Liver (tissue), 9 donors: ENCODE measurements around the gene FTCD. TPM values are rescaled to one million over a fixed set of nuclear protein-coding genes. Genes with fewer than 3 reads are reported as not detected.

Experiments used
- DNase-seq: peaks from one replicate; pipeline ENCODE4 v3.0.0-alpha.2; 2017; ENCODE audit warnings: low spot score
- H3K27ac ChIP-seq, 2 donors: one replicate each; pipeline ENCODE4 v1.7.0; 2013; ENCODE audit warnings: inconsistent platforms in 2 of 2, low read length in 2 of 2, control low read depth in 1 of 2, low read depth in 1 of 2, mild to moderate bottlenecking in 1 of 2
- H3K27me3 ChIP-seq, 4 donors: one replicate each; pipeline versions ENCODE4 v1.6.1 to v1.7.0; 2013; ENCODE audit warnings: low read length in 3 of 4, inconsistent platforms in 1 of 4, mild to moderate bottlenecking in 1 of 4, moderate library complexity in 1 of 4; ENCODE audit not compliant: control insufficient read depth in 4 of 4, insufficient read depth in 4 of 4
- H3K36me3 ChIP-seq, 4 donors: one replicate each; pipeline versions ENCODE4 v1.6.1 to v1.7.0; 2013; ENCODE audit warnings: low read length in 3 of 4, mild to moderate bottlenecking in 3 of 4, low read depth in 1 of 4, moderate library complexity in 1 of 4; ENCODE audit not compliant: control insufficient read depth in 4 of 4, insufficient read depth in 3 of 4
- H3K4me1 ChIP-seq, 4 donors: one replicate each; pipeline versions ENCODE4 v1.6.1 to v1.7.0; 2013; ENCODE audit warnings: low read length in 3 of 4, mild to moderate bottlenecking in 3 of 4, moderate library complexity in 1 of 4; ENCODE audit not compliant: control insufficient read depth in 4 of 4, insufficient read depth in 4 of 4
- H3K4me3 ChIP-seq, 3 donors: one replicate each; pipeline versions ENCODE4 v1.6.1 to v1.7.0; 2013; ENCODE audit warnings: low read length in 3 of 3, control low read depth in 1 of 3, low read depth in 1 of 3, mild to moderate bottlenecking in 1 of 3
- H3K9ac ChIP-seq, 2 donors: one replicate each; pipeline ENCODE4 v1.7.0; 2013; ENCODE audit warnings: low read length in 2 of 2, mild to moderate bottlenecking in 2 of 2, moderate library complexity in 2 of 2, control low read depth in 1 of 2, low read depth in 1 of 2
- H3K9me3 ChIP-seq, 4 donors: one replicate each; pipeline versions ENCODE4 v1.6.1 to v1.7.0; 2013; ENCODE audit warnings: low read length in 3 of 4; ENCODE audit not compliant: control insufficient read depth in 4 of 4
- ATF3 ChIP-seq: IDR thresholded peaks from 2 replicates; pipeline ENCODE4 v1.6.1; 2016; ENCODE audit warnings: antibody characterized with exemption
- CTCF ChIP-seq: fragments of 150-350 bp; IDR thresholded peaks from 2 replicates; pipeline ENCODE4 v1.5.1; 2017; ENCODE audit warnings: improper control_type of control experiment, low read depth, low read length; ENCODE audit not compliant: missing input control
- EGR1 ChIP-seq, 2 donors: IDR thresholded peaks; 2 replicates each; pipeline ENCODE4 v1.6.1; 2016 to 2018; ENCODE audit warnings: antibody characterized with exemption in 2 of 2, low read depth in 2 of 2
- FOXA1 ChIP-seq: IDR thresholded peaks from 2 replicates; pipeline ENCODE4 v1.6.1; 2016; ENCODE audit warnings: antibody characterized with exemption
- FOXA2 ChIP-seq: IDR thresholded peaks from 2 replicates; pipeline ENCODE4 v1.6.1; 2016; ENCODE audit warnings: antibody characterized with exemption
- GABPA ChIP-seq, 2 donors: IDR thresholded peaks in 1 of 2; conservative IDR thresholded peaks in 1 of 2; 2 replicates each; pipeline ENCODE4 v1.6.1; 2016; ENCODE audit warnings: antibody characterized with exemption in 2 of 2, mild to moderate bottlenecking in 1 of 2, moderate library complexity in 1 of 2
- JUND ChIP-seq, 2 donors: IDR thresholded peaks; 2 replicates each; pipeline ENCODE4 v1.6.1; 2016; ENCODE audit warnings: antibody characterized with exemption in 2 of 2
- MAX ChIP-seq: IDR thresholded peaks from 2 replicates; pipeline ENCODE4 v1.6.1; 2016; ENCODE audit warnings: antibody characterized with exemption
- NR2F2 ChIP-seq: IDR thresholded peaks from 2 replicates; pipeline ENCODE4 v1.6.1; 2016; ENCODE audit warnings: antibody characterized with exemption
- RAD21 ChIP-seq, 2 donors: IDR thresholded peaks; 2 replicates each; pipeline ENCODE4 v1.6.1; 2016; ENCODE audit warnings: antibody characterized with exemption in 2 of 2, mild to moderate bottlenecking in 2 of 2
- REST ChIP-seq: IDR thresholded peaks from 2 replicates; pipeline ENCODE4 v1.6.1; 2016; ENCODE audit warnings: antibody characterized with exemption, mild to moderate bottlenecking
- YY1 ChIP-seq: IDR thresholded peaks from 2 replicates; pipeline ENCODE4 v1.6.1; 2016; ENCODE audit warnings: antibody characterized with exemption, mild to moderate bottlenecking
- whole genome bisulfite sequencing: extraction: QIAGEN DNeasy Blood & Tissue Kit; methylation state at CpG from one replicate; pipeline ENCODE4 v1.1.7; 2013; 5-methylcytosine and 5-hydroxymethylcytosine counted together
- polyA plus RNA-seq, 2 donors: library from polyadenylated mRNA; stranded (reverse) in 1 of 2; unstranded in 1 of 2; fragments of 200-250 nt in 1 of 2; fragments of >200 nt in 1 of 2; fragmentation: Nextera tagmentation in 1 of 2; extraction: Ambion mirVana in 1 of 2; gene quantifications; one replicate each; pipeline versions ENCODE4 v1.2.1 to v1.2.3, GENCODE V29; 2013 to 2015
- total RNA-seq, 2 donors: library from RNA; depleted of rRNA; stranded (reverse); fragments of >200 nt; gene quantifications; one replicate each; pipeline ENCODE4 v1.2.3, GENCODE V29; 2014
- donor health status: healthy.
- donor health status: healthy.
- donor health status: healthy.
- donor health status: healthy.
- donor health status: healthy.

FTCD gene
- total and polyA plus RNA-seq, 4 donors = 130 to 182 (median 173) TPM

- Histone ChIP-seq H3K9me3 (no peaks in the 10 kb centered on the region), H3K27me3 (no peaks in the 10 kb centered on the region), H3K4me3 (no peak overlapping the region), H3K36me3 (peaks cover 0 to 5% (median 2%) of the 10 kb centered on the region in 4 donors), H3K4me1 (peaks cover 0 to 3% (median 0%) of the 10 kb centered on the region in 4 donors), H3K9ac (no peak overlapping the region), H3K27ac (no peak overlapping the region)
- no peak for TF ChIP-seq FOXA1
- no peak for DNase-seq
- 90% methylated on average over 45 of the region's 45 CpGs for WGBS
These were observed 26.3 kb downstream of the FTCD start for GRCh38 chr21:46128933-46129571.

GRCh38 chr21:46128106-46128932 is 27.1 kb downstream of the FTCD start:
- peaks cover 0 to 5% (median 2%) of the 10 kb centered on the region in 4 donors for H3K36me3 ChIP-seq
- TF ChIP-seq FOXA2 (no peak), JUND (IDR thresholded peaks at IDR 0.05) (no peak), FOXA1 (no peak), MAX (no peak), NR2F2 (no peak), REST (no peak), YY1 (no peak)
- H3K9me3 ChIP-seq = no peaks in the 10 kb centered on the region
- no peak overlapping the region for H3K4me3 ChIP-seq
- 71% methylated on average over 23 of the region's 23 CpGs for WGBS
- no peak for DNase-seq
- H3K27me3 ChIP-seq = no peaks in the 10 kb centered on the region
- no peak overlapping the region for H3K9ac ChIP-seq
- H3K27ac ChIP-seq = no peak overlapping the region
- H3K4me1 ChIP-seq = peaks cover 0 to 3% (median 0%) of the 10 kb centered on the region in 4 donors

- no peak overlapping the region for H3K9ac ChIP-seq
- 74% methylated on average over 40 of the region's 40 CpGs for WGBS
- no peak overlapping the region for H3K4me3 ChIP-seq
- no peaks in the 10 kb centered on the region for H3K9me3 ChIP-seq
- H3K27me3 ChIP-seq = no peaks in the 10 kb centered on the region
- H3K27ac ChIP-seq = no peak overlapping the region
- peaks cover 0 to 4% (median 2%) of the 10 kb centered on the region in 4 donors for H3K36me3 ChIP-seq
- H3K4me1 ChIP-seq = peaks cover 0 to 3% (median 0%) of the 10 kb centered on the region in 4 donors
- DNase-seq = peak; percentile 35
- TF ChIP-seq CTCF (no peak), EGR1 (IDR thresholded peaks at IDR 0.05; ENCODE audit: low read depth in 2 of 2) (no peak), GABPA (IDR thresholded peaks at IDR 0.05 in 1 of 2, conservative IDR thresholded peaks at IDR 0.05 in 1 of 2) (no peak), RAD21 (IDR thresholded peaks at IDR 0.05) (no peak), FOXA1 (no peak), NR2F2 (no peak), JUND (IDR thresholded peaks at IDR 0.05) (no peak), MAX (no peak), ATF3 (no peak), REST (no peak), FOXA2 (no peak), YY1 (no peak)
These were observed 27.9 kb downstream of the FTCD start for GRCh38 chr21:46127239-46128105.
